ENCODE data around the gene SLC14A1.

GRCh38 chr18:45730832-45731575 is 7.0 kb downstream of the SLC14A1 start:
- no peak for TF ChIP-seq CTCF (IDR thresholded peaks at IDR 0.05)
- TF ChIP-seq POLR2A (IDR thresholded peaks at IDR 0.05) = no peak
